ENCODE results near the gene CMIP. TPM values are rescaled to one million over a fixed set of nuclear protein-coding genes. Genes with fewer than 3 reads are reported as not detected.

CMIP gene
- total RNA-seq, 2 experiments from 2014 or later, result 65.4 to 76.7 TPM

DNA sequence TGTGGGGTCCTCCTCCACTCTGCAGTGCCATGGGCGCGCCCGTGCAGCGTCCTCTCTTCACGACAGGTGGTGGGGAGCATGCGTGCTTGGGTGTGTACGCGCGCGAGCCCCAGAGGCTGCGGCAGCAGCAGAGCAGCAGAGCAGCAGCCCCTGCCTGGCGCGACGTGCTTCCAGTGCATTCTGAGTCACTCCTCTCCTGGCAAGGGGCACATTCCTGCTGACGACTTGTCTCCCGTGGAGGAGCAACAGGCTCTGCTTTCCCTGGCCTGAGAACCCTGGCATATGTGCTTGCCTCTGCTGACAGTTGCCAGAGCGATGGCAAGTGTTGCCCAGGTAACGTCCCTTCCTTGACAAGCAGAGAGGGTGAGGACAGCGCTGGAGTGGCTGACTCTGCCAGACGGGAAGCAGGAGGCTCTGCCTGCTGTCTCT, 200.7 kb downstream of the CMIP start:
- POLR2A ChIA-PET, result no interaction called here
- ATAC-seq (ENCODE audit: low read depth), result no peak

DNA sequence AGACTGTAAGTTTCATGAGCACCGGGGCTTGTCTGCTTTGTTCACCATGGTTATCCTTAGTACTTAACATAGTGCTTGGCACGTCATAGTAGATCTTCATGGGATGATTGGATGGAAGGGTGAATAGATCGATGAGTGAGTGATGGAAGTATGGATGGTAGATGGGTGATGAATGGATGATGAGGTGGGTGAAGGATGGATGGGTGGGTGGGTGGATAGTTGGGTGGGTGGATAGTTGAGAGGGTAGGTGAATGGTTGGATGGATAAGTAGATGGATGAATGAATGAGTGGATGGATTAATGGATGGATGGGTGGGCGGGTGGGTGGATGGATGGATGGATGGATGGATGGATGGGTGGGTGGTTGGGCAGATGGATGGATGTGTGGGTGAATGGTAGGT, 201.3 kb downstream of the CMIP start:
- H3K4me3 Mint-ChIP-seq, result no peak overlapping the region
- POLR2A ChIA-PET, result no interaction called here
- no peaks in the 10 kb centered on the region for H3K9me3 Mint-ChIP-seq
- no peak overlapping the region for H3K27ac Mint-ChIP-seq
- H3K27me3 Mint-ChIP-seq, result no peaks in the 10 kb centered on the region
- no peak for DNase-seq
- peaks cover 15% of the 10 kb centered on the region for H3K4me1 Mint-ChIP-seq
- no peak for ATAC-seq (ENCODE audit: low read depth)
- peaks cover 12% of the 10 kb centered on the region for H3K36me3 Mint-ChIP-seq

More for the DNA sequence above, 200.7 kb downstream of the CMIP start:
- DNase-seq, result no peak
- Mint-ChIP-seq H3K4me3 (no peak overlapping the region), H3K27me3 (no peaks in the 10 kb centered on the region), H3K27ac (no peak overlapping the region), H3K36me3 (peaks cover 12% of the 10 kb centered on the region), H3K9me3 (no peaks in the 10 kb centered on the region), H3K4me1 (peaks cover 15% of the 10 kb centered on the region)

DNA sequence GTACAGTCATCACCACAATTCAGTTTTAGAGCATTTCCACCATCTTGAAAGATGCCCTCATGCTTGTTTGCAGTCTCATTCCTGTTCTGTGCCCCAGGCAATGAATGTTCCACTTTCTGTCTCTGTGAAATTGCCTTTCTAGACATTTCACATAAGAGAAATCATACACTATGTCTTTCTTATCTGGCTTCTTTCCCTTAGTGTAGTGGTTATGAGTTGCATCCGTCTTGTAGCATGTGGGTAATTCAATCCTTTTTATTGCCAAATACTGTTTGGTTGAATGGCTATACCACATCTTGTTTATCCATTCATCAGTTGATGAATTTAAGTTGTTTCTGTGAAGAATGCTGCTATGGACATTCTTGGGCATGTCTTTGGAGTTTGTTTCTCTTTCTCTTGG, 202.0 kb downstream of the CMIP start:
- Mint-ChIP-seq H3K27me3 (no peaks in the 10 kb centered on the region), H3K27ac (peak overlapping the region; percentile 38)
- POLR2A ChIA-PET, result no interaction called here

DNA sequence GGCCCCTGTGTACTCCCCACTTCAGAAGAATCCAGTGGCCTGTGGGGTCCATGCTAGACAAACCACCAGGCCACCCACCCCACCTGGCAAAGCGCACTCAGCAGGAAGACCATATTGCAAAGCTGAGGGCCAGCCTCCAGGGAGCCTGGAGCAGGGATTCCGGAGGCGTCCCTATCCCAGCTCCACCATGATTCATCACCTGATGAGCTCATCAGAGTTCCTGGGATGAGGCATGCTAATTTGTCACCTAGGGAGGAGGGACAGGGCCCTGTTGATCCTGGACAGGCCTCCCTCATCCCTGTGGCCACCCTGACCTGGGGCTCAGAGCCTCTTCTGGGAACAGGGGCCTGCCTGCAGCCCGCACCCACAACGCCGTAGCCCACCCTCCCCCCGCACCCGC, 202.9 kb downstream of the CMIP start:
- H3K9me3 Mint-ChIP-seq, result no peaks in the 10 kb centered on the region
- no peak for DNase-seq
- no peak for ATAC-seq (ENCODE audit: low read depth)
- POLR2A ChIA-PET, result no interaction called here
- peaks cover 15% of the 10 kb centered on the region for H3K4me1 Mint-ChIP-seq
- H3K27me3 Mint-ChIP-seq, result no peaks in the 10 kb centered on the region
- no peak overlapping the region for H3K4me3 Mint-ChIP-seq
- H3K27ac Mint-ChIP-seq, result peak overlapping the region; percentile 17
- H3K36me3 Mint-ChIP-seq, result peaks cover 9% of the 10 kb centered on the region

More for the DNA sequence above, 202.0 kb downstream of the CMIP start:
- Mint-ChIP-seq H3K4me3 (no peak overlapping the region), H3K9me3 (no peaks in the 10 kb centered on the region), H3K36me3 (peaks cover 11% of the 10 kb centered on the region), H3K4me1 (peaks cover 15% of the 10 kb centered on the region)
- DNase-seq (no peak), ATAC-seq (ENCODE audit: low read depth) (no peak)

DNA sequence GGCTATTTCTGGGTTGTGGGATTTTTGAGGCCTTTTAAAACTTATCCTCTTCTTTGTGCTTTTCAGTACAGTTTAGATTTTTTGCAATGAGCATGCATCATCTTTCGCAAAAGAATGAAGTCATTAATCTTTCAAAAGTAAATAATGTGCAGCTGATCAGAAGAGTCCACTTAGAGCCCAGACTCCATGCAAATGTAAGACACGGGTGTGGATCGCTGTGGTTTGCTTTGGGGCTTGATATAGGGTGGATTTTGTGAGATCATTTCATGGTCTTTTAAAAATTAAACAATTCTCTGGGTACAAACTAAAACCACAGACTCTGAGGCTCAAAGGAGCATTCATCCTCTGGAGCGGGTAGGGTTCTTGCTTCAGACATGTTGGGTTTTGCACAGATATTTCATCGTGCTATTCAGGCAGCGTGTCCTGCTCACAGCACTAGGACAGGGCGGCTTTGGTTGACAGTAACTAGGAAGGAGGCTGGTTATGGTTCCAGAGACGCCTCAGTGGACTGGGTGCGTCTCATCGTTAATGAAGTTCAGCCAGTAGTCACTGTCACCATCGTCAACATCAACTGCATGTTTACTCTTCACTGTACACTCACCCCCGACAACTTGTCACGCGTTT, 205.1 kb downstream of the CMIP start:
- no peak for ATAC-seq (ENCODE audit: low read depth)
- H3K9me3 Mint-ChIP-seq, result no peaks in the 10 kb centered on the region
- H3K27me3 Mint-ChIP-seq, result no peaks in the 10 kb centered on the region
- DNase-seq, result no peak
- H3K27ac Mint-ChIP-seq, result no peak overlapping the region
- H3K4me1 Mint-ChIP-seq, result peaks cover 11% of the 10 kb centered on the region
- POLR2A ChIA-PET, result no interaction called here
- H3K4me3 Mint-ChIP-seq, result no peak overlapping the region
- peaks cover 8% of the 10 kb centered on the region for H3K36me3 Mint-ChIP-seq

DNA sequence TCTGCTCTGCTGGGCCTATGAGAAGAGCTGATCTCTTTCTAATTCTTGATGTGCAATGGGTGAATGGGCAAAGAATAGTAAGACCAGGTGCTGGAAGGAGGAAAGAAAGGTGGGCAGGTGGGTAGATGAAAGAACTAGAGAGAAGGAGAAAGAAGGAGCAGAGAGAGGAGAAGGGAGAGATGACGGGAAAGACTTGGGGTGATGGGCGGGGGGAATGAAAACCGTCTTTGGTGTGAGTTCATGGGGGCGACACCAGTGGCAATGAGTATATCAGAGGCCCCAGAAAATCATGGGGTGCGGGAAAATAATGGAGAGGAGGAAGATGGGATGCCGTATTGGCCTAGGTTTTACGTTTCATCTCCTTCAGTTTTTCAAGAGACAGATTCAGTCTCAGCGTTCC, 205.7 kb downstream of the CMIP start:
- H3K4me1 Mint-ChIP-seq, result peaks cover 11% of the 10 kb centered on the region
- POLR2A ChIA-PET, result no interaction called here
- DNase-seq (no peak), ATAC-seq (ENCODE audit: low read depth) (no peak)
- H3K9me3 Mint-ChIP-seq, result no peaks in the 10 kb centered on the region
- H3K27ac Mint-ChIP-seq, result no peak overlapping the region
- H3K4me3 Mint-ChIP-seq, result no peak overlapping the region
- H3K36me3 Mint-ChIP-seq, result peaks cover 8% of the 10 kb centered on the region
- no peaks in the 10 kb centered on the region for H3K27me3 Mint-ChIP-seq

DNA sequence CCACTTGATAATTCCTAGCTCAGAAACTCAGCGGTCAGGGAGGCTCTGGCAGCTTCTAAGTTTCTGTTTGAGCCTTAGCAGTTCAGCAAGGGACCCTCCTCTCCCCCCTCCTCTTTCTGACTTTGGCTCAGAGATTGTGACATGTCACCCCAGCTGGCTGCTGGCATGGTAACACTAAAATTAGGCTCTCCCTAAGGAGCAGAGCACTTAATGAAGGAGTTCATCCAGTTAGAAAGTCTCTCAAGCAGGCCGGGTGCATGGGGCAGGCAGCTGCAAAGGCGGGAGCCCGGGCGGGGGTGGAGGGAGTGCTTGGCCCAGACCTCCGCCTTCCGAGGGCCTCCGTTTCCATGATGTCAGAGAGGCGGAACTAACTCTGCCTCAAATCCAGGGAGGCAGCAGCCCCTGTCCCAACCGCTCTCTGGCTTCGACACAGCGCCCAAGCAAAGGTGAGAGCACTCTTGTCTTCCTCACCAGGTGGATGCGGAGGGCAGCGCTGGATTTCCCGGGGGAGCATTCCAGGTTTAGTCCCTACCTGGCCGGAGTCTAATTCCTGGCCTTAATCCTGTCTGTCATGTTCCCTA, 206.5 kb downstream of the CMIP start:
- Mint-ChIP-seq H3K36me3 (peaks cover 8% of the 10 kb centered on the region), H3K4me1 (peaks cover 9% of the 10 kb centered on the region), H3K27me3 (no peaks in the 10 kb centered on the region), H3K27ac (no peak overlapping the region), H3K9me3 (no peaks in the 10 kb centered on the region), H3K4me3 (no peak overlapping the region)
- POLR2A ChIA-PET, result no interaction called here
- ATAC-seq (ENCODE audit: low read depth) (no peak), DNase-seq (no peak)

DNA sequence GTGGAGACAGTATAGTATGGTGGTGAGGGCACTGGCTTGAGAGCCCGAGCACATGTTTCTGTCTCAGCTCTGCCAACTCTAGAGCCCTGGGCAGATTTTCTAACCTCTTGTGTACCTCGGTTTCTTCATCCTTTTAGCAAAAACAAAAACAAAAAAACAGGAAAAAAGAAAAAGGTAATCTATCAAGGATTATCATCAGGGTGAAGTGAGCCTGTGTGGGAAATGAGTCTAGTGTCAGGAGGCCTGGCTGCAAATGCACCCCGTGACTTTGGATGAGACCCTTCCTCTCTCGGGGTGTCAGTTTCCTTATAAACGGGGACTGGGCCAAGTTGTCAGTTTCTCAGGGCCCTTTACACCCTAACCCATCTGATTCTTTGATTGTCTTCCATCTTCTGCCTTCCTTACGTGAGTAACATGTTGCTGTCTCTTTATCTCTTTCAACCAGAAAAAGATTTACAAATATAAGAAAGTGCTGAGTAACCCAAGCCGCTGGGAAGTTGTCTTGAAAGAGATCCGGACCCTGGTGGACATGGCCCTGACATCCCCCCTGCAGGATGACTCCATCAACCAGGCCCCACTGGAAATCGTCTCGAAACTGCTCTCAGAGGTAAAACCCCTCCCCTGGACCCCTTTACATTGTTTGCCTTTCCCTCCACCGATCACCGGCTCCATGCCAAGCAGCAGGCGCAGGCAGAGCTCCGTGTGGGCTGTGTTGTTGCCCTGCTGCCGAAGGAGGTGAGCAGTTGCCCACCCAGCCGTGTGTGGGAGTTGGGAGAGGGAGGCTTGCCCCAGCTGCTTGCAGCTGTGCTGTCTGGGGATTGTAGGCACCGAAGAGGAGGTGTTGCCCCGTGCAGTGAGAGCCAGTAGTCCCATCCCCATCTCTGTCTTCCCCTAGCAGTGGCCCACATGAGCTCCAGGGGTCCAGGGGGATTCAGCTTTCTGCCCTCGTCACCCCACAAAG, 207.4 kb downstream of the CMIP start:
- Mint-ChIP-seq H3K9me3 (no peaks in the 10 kb centered on the region), H3K27me3 (no peaks in the 10 kb centered on the region), H3K36me3 (peaks cover 6% of the 10 kb centered on the region), H3K27ac (no peak overlapping the region), H3K4me3 (no peak overlapping the region), H3K4me1 (peaks cover 7% of the 10 kb centered on the region)
- POLR2A ChIA-PET, result no interaction called here
- no peak for DNase-seq
- no peak for ATAC-seq (ENCODE audit: low read depth)

DNA sequence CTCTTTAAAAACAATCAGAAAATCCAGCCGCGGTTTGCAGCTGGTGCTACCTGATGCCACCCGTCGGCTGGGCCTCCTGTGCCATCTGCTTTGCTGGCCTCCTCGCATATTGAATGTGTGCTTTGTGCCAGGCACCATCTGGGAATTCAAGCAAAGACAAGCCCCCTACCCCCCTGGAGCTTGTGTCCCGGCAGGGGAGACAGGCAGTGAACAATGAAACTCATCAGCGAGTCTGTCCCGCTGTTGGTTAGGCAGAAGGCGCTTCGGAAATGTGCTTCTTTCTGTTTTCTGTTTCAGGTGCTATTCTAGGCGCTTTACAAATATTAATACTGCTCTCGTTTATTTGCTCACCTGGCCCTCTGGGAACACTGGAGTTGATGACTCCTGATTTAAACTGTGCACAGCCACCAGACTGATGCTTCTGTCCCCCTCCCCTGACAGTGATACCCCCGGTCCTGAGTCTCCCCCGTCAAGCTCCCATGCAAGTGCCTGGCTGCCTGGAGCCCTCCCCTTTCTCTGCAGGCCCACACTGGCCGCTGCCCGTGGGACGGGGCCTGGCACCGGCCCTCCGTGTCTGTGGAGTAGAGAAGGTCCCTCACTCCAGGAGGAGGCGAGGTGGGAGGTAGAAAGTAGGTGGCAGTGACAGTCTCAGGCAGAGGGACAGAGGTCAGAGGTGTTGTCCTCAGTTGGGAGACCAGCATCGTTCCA, 208.3 kb downstream of the CMIP start:
- H3K27ac Mint-ChIP-seq, result no peak overlapping the region
- POLR2A ChIA-PET, result no interaction called here
- H3K36me3 Mint-ChIP-seq, result peaks cover 5% of the 10 kb centered on the region
- H3K9me3 Mint-ChIP-seq, result no peaks in the 10 kb centered on the region
- ATAC-seq (ENCODE audit: low read depth), result no peak
- H3K4me1 Mint-ChIP-seq, result peaks cover 6% of the 10 kb centered on the region
- H3K4me3 Mint-ChIP-seq, result no peak overlapping the region
- DNase-seq, result no peak
- H3K27me3 Mint-ChIP-seq, result no peaks in the 10 kb centered on the region

DNA sequence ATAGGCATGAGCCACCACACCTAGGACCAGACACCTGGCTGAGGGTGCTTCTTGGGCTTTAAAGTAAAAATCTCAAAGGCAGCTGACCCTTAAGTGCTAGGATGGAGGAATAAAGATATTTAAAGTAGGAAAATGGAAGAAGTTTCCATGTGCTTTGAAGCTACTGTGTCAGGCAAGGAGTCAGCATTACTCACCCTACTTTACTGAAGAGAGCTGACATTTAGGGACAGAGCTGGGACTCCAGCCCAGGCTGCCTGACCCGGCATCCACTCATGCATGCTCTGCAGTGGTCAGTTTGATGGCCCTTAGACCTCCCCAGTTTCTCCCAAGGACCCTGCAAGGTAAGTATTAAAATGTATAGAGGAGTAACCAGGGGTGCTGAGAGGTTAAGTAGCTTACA, 209.7 kb downstream of the CMIP start:
- H3K27ac Mint-ChIP-seq, result no peak overlapping the region
- H3K4me3 Mint-ChIP-seq, result no peak overlapping the region
- ATAC-seq (ENCODE audit: low read depth) (no peak), DNase-seq (no peak)
- H3K27me3 Mint-ChIP-seq, result no peaks in the 10 kb centered on the region
- peaks cover 4% of the 10 kb centered on the region for H3K36me3 Mint-ChIP-seq
- H3K9me3 Mint-ChIP-seq, result no peaks in the 10 kb centered on the region
- POLR2A ChIA-PET, result no interaction called here
- peaks cover 2% of the 10 kb centered on the region for H3K4me1 Mint-ChIP-seq

DNA sequence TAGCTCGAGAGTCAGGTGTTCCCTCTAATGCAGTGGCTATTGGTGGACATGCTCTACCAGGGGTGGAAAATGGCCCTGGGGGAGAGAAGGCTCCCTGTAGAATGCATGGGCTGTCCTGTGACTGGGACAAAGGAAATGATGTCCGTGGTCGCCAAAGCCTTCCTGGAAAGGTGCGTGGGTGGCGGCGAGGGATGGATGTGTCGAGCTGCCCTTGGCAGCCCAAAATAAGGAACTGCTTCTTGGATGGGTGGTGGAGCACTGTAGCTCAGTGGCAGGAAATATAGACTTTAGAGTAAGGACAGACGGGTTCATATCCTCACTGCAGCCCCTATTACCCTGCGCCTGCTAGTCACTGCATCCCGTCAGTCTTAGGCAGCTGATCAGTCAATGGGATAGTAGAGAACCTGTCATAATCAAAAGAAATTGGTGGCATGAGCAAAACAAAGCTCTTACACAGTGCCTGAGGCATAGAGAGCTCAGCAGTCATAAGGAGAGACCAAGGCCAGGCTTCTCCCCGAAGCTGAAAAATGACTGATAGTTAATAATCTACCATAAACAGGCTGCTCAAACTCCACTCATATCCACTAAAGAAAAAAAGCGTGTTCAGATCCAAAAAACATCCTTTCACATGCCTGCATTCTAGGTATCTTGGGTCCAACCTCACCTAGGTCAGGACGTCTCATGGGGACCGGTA, 211.0 kb downstream of the CMIP start:
- POLR2A ChIA-PET, result no interaction called here
- Mint-ChIP-seq H3K4me3 (no peak overlapping the region), H3K27ac (no peak overlapping the region), H3K36me3 (peaks cover 4% of the 10 kb centered on the region), H3K27me3 (no peaks in the 10 kb centered on the region), H3K9me3 (no peaks in the 10 kb centered on the region), H3K4me1 (peaks cover 2% of the 10 kb centered on the region)
- DNase-seq, result no peak
- ATAC-seq (ENCODE audit: low read depth), result no peak

DNA sequence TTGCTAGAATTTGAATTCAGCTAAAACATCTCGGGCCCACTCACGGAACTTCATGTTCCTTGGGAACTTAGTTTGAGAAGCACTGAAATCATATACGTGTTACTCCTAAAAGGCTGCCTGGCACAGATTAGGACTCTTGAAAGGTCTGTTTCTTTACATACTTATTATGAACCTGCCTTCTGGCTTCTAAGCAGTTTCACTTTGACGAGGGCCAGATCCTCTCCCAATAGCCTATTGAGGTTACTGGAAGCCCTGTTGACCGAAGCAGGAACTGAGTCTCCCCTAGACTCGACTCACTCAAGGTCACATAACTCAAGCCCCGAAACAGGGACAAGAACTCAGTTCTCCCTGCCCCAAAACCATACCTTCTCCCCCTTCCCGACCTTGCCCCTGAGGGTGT, 212.6 kb downstream of the CMIP start:
- no peak overlapping the region for H3K27ac Mint-ChIP-seq
- peaks cover 6% of the 10 kb centered on the region for H3K36me3 Mint-ChIP-seq
- H3K4me3 Mint-ChIP-seq, result no peak overlapping the region
- POLR2A ChIA-PET, result no interaction called here
- DNase-seq (no peak), ATAC-seq (ENCODE audit: low read depth) (no peak)
- no peaks in the 10 kb centered on the region for H3K9me3 Mint-ChIP-seq
- H3K27me3 Mint-ChIP-seq, result no peaks in the 10 kb centered on the region
- H3K4me1 Mint-ChIP-seq, result peaks cover 2% of the 10 kb centered on the region

DNA sequence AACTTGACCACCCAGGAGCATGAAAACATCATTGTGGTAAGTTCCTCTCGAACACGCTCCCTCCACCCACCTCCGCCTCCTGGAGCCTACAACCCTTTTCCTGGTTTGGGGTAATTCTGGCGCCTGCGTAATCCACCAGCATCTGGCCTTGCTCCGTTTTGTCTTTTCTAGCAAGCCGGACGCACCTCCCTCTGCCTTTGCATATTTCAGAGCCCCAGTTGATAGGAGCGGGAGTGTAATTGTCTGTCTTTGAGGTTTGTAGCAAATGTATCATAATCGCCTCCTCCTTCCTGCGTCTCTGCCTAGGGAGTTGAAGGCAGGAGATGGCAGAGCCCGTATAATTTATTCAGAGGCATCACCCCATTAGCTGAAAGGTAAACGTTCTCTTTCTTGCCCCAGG, 213.2 kb downstream of the CMIP start:
- Mint-ChIP-seq H3K9me3 (no peaks in the 10 kb centered on the region), H3K27me3 (no peaks in the 10 kb centered on the region), H3K36me3 (peaks cover 6% of the 10 kb centered on the region), H3K4me3 (no peak overlapping the region), H3K27ac (no peak overlapping the region), H3K4me1 (peaks cover 2% of the 10 kb centered on the region)
- DNase-seq, result no peak
- POLR2A ChIA-PET, result interaction anchor here (0.6 kb wide), 1 partner anchor 54 kb away, joined by 3 read pairs; no protein-coding TSS in a partner anchor
- no peak for ATAC-seq (ENCODE audit: low read depth)
